Activated T-cell treated with anti-CD3 and anti-CD28 coated beads, Interleukin-2, amount 50 U/mL, for 1 hour (primary cell): ENCODE results near the gene FOXF2.

Experiments
- DNase-seq: peaks from one replicate; pipeline ENCODE4 v3.0.0-alpha.2; 2020

The FOXF2 gene

GRCh38 chr6:1392813-1393640 is 3.7 kb downstream of the FOXF2 start:
- no peak for DNase-seq

GRCh38 chr6:1393641-1394283 is 4.4 kb downstream of the FOXF2 start:
- no peak for DNase-seq

- no peak for DNase-seq
Measured at GRCh38 chr6:1394514-1395463, 5.4 kb downstream of the FOXF2 start.

- no peak for DNase-seq
Measured at GRCh38 chr6:1395506-1395905, 6.1 kb downstream of the FOXF2 start.

GRCh38 chr6:1395941-1396908 is 6.8 kb downstream of the FOXF2 start:
- no peak for DNase-seq

- DNase-seq, result peak; percentile 72
Measured at GRCh38 chr6:1396952-1397868, 7.8 kb downstream of the FOXF2 start.

GRCh38 chr6:1399085-1399780 is 9.9 kb downstream of the FOXF2 start:
- no peak for DNase-seq

GRCh38 chr6:1400126-1400850 is 10.9 kb downstream of the FOXF2 start:
- DNase-seq, result no peak

GRCh38 chr6:1402369-1402768 is 13.0 kb downstream of the FOXF2 start:
- no peak for DNase-seq

- no peak for DNase-seq
Measured at GRCh38 chr6:1402868-1403267, 13.5 kb downstream of the FOXF2 start.

- no peak for DNase-seq
Measured at GRCh38 chr6:1403851-1404712, 14.7 kb downstream of the FOXF2 start.

- DNase-seq, result no peak
Measured at GRCh38 chr6:1404713-1405098, 15.3 kb downstream of the FOXF2 start.

GRCh38 chr6:1405221-1405620 is 15.8 kb downstream of the FOXF2 start:
- no peak for DNase-seq

- DNase-seq, result no peak
Measured at GRCh38 chr6:1406306-1407072, 17.1 kb downstream of the FOXF2 start.

- no peak for DNase-seq
Measured at GRCh38 chr6:1407499-1407990, 18.2 kb downstream of the FOXF2 start.

GRCh38 chr6:1409774-1410465 is 20.5 kb downstream of the FOXF2 start:
- DNase-seq, result no peak

- DNase-seq, result no peak
Measured at GRCh38 chr6:1412901-1413300, 23.5 kb downstream of the FOXF2 start.
